H1 (cell line): ENCODE results near the gene ADRA2B. TPM values are rescaled to one million over a fixed set of nuclear protein-coding genes. Genes with fewer than 3 reads are reported as not detected.

Source experiments
- CTCF ChIA-PET: fragments of 300-600 bp; sonication (Branson Sonifier 250); formaldehyde crosslinking; loops from one replicate; lab custom pipeline; 2021; ENCODE audit not compliant: partially characterized antibody; lab: Charles Lee
- POLR2A ChIA-PET: fragments of 300-600 bp; sonication (Branson Sonifier 250); formaldehyde crosslinking; loops from one replicate; lab custom pipeline; 2021; ENCODE audit warnings: inconsistent platforms; ENCODE audit not compliant: partially characterized antibody; lab: Charles Lee
- DNase-seq, 2 experiments: peaks; one replicate each; pipeline versions ENCODE4 v3.0.0 to v3.0.0-alpha.2; 2010 to 2022; ENCODE audit warnings: low spot score in 2 of 2, low read depth in 1 of 2, mixed read lengths in 1 of 2
- FAIRE-seq: peaks from 2 replicates; lab custom pipeline; 2011; peaks lifted over from hg19 to GRCh38; lab: Jason Lieb, UNC
- H2AFZ ChIP-seq: 2 replicates; pipeline ENCODE4 v1.8.1; 2012; ENCODE audit warnings: low read length, inconsistent platforms
- H2AK5ac ChIP-seq: 2 replicates; pipeline ENCODE4 v1.6.1; 2013; ENCODE audit warnings: low read depth, low read length
- H2BK120ac ChIP-seq: replicated peaks from 2 replicates; pipeline ENCODE3; 2013; ENCODE audit warnings: low read depth, low read length, inconsistent platforms
- H2BK12ac ChIP-seq: 2 replicates; pipeline ENCODE4 v1.6.1; 2013; ENCODE audit warnings: low read depth, low read length
- H2BK15ac ChIP-seq: 2 replicates; pipeline ENCODE4 v1.6.1; 2013; ENCODE audit warnings: low read length
- H2BK20ac ChIP-seq: 2 replicates; pipeline ENCODE4 v1.6.1; 2013; ENCODE audit warnings: low read length
- H2BK5ac ChIP-seq: 2 replicates; pipeline ENCODE4 v1.6.1; 2013; ENCODE audit warnings: low read depth, low read length
- H3K14ac ChIP-seq: 2 replicates; pipeline ENCODE4 v1.6.1; 2013; ENCODE audit warnings: inconsistent platforms; ENCODE audit not compliant: insufficient read length
- H3K18ac ChIP-seq: 2 replicates; pipeline ENCODE4 v1.6.1; 2013; ENCODE audit warnings: low read length; ENCODE audit errors: extremely low read depth
- H3K23ac ChIP-seq: 2 replicates; pipeline ENCODE4 v1.6.1; 2013; ENCODE audit warnings: inconsistent platforms; ENCODE audit not compliant: insufficient read length
- H3K23me2 ChIP-seq: 2 replicates; pipeline ENCODE4 v1.6.1; 2013; ENCODE audit warnings: low read depth, low read length
- H3K27ac ChIP-seq: 2 replicates; pipeline ENCODE4 v1.6.1; 2011; ENCODE audit warnings: low read depth, low read length, inconsistent platforms
- H3K27me3 ChIP-seq, 4 experiments: replicated peaks in 1 of 4; 1 replicate in 1 of 4; 2 replicates in 3 of 4; pipeline versions ENCODE4 v1.6.1 to v1.8.1; 2011 to 2013; ENCODE audit warnings: low read length in 3 of 4, mild to moderate bottlenecking in 3 of 4, inconsistent platforms in 2 of 4, mixed read lengths in 2 of 4, moderate library complexity in 1 of 4; ENCODE audit not compliant: control insufficient read depth in 3 of 4, insufficient read depth in 3 of 4; ENCODE audit errors: extremely low read depth in 1 of 4
- H3K36me3 ChIP-seq, 4 experiments: 2 replicates each; pipeline versions ENCODE4 v1.6.1 to v1.8.1; 2011 to 2013; ENCODE audit warnings: mild to moderate bottlenecking in 4 of 4, low read length in 3 of 4, moderate library complexity in 2 of 4, control low read depth in 1 of 4, inconsistent platforms in 1 of 4; ENCODE audit not compliant: insufficient read depth in 4 of 4, control insufficient read depth in 2 of 4
- H3K4ac ChIP-seq: replicated peaks from 2 replicates; pipeline ENCODE3; 2013; ENCODE audit warnings: low read length, low read depth, mixed read lengths, inconsistent platforms; ENCODE audit not compliant: insufficient read length
- H3K4me1 ChIP-seq, 4 experiments: replicated peaks in 1 of 4; 1 replicate in 1 of 4; 2 replicates in 3 of 4; pipeline versions ENCODE4 v1.6.1 to v1.8.1; 2011 to 2013; ENCODE audit warnings: low read length in 3 of 4, inconsistent platforms in 2 of 4, mixed read lengths in 1 of 4; ENCODE audit not compliant: insufficient read depth in 4 of 4, control insufficient read depth in 3 of 4
- H3K4me2 ChIP-seq, 2 experiments: 2 replicates each; pipeline versions ENCODE4 v1.6.1 to v1.8.1; 2011 to 2013; ENCODE audit warnings: low read depth in 2 of 2, low read length in 2 of 2, control low read depth in 1 of 2, inconsistent platforms in 1 of 2, mild to moderate bottlenecking in 1 of 2; ENCODE audit not compliant: insufficient read depth in 1 of 2
- H3K4me3 ChIP-seq, 4 experiments: fragments of 200-600, 300-600 bp in 1 of 4; sonication (generic), shearing (Covaris generic), sonication (Bioruptor Twin) in 1 of 4; 2 replicates each; pipeline versions ENCODE4 v1.5.1 to v1.8.1; 2011 to 2016; ENCODE audit warnings: low read length in 4 of 4, low read depth in 3 of 4, control low read depth in 2 of 4, inconsistent platforms in 2 of 4, mild to moderate bottlenecking in 2 of 4, mixed read lengths in 1 of 4, moderate library complexity in 1 of 4; ENCODE audit not compliant: insufficient read depth in 2 of 4; ENCODE audit errors: extremely low read depth in 1 of 4
- H3K56ac ChIP-seq: replicated peaks from 2 replicates; pipeline ENCODE3; 2013; ENCODE audit warnings: low read depth, mild to moderate bottlenecking, mixed read lengths, low read length, inconsistent platforms; ENCODE audit not compliant: insufficient read length
- H3K79me1 ChIP-seq: 2 replicates; pipeline ENCODE4 v1.6.1; 2013; ENCODE audit warnings: low read depth, low read length, control low read depth
- H3K79me2 ChIP-seq, 2 experiments: 2 replicates each; pipeline versions ENCODE4 v1.6.1 to v1.8.1; 2012 to 2013; ENCODE audit warnings: low read length in 2 of 2, mild to moderate bottlenecking in 2 of 2, inconsistent platforms in 1 of 2; ENCODE audit not compliant: insufficient read depth in 2 of 2, control insufficient read depth in 1 of 2
- H3K9ac ChIP-seq, 4 experiments: replicated peaks in 1 of 4; 1 replicate in 1 of 4; 2 replicates in 3 of 4; pipeline versions ENCODE4 v1.6.1 to v1.8.1; 2011 to 2013; ENCODE audit warnings: low read depth in 3 of 4, low read length in 3 of 4, control low read depth in 2 of 4, mild to moderate bottlenecking in 2 of 4, moderate library complexity in 2 of 4, inconsistent platforms in 1 of 4; ENCODE audit errors: extremely low read depth in 1 of 4
- H3K9me3 ChIP-seq, 2 experiments: 2 replicates each; pipeline versions ENCODE4 v1.6.1 to v1.8.1; 2012 to 2013; ENCODE audit warnings: mild to moderate bottlenecking in 2 of 2, moderate library complexity in 2 of 2, control low read depth in 1 of 2, inconsistent platforms in 1 of 2, low read depth in 1 of 2, low read length in 1 of 2, mixed read lengths in 1 of 2; ENCODE audit not compliant: insufficient read depth in 2 of 2
- H4K20me1 ChIP-seq, 2 experiments: replicated peaks in 1 of 2; 2 replicates each; pipeline versions ENCODE3 to v1.8.1; 2011 to 2013; ENCODE audit warnings: inconsistent platforms in 2 of 2, low read length in 2 of 2, mild to moderate bottlenecking in 1 of 2; ENCODE audit not compliant: insufficient read depth in 2 of 2, control insufficient read depth in 1 of 2
- H4K5ac ChIP-seq: 2 replicates; pipeline ENCODE4 v1.6.1; 2013; ENCODE audit warnings: low read length, low read depth, mixed read lengths, inconsistent platforms; ENCODE audit not compliant: insufficient read length
- H4K8ac ChIP-seq: 2 replicates; pipeline ENCODE4 v1.8.0; 2013; ENCODE audit warnings: mild to moderate bottlenecking, moderate library complexity, low read length, inconsistent platforms; ENCODE audit not compliant: insufficient read depth; ENCODE audit errors: extremely low read depth
- H4K91ac ChIP-seq: replicated peaks from 2 replicates; pipeline ENCODE3; 2013; ENCODE audit warnings: low read length, mixed read lengths, inconsistent platforms; ENCODE audit not compliant: insufficient read length
- CEBPB ChIP-seq: IDR thresholded peaks from 2 replicates; pipeline ENCODE4 v1.6.1; 2012; ENCODE audit warnings: low read depth, low read length
- JUN ChIP-seq: IDR thresholded peaks from 2 replicates; pipeline ENCODE4 v1.6.1; 2011; ENCODE audit warnings: low read depth, mild to moderate bottlenecking, improper control_type of control experiment, low read length
- KDM5A ChIP-seq: fragments of 200-600 bp; IDR thresholded peaks from 2 replicates; pipeline ENCODE4 v1.7.1; 2012; ENCODE audit warnings: mild to moderate bottlenecking, low read length, inconsistent platforms, mixed read lengths
- MAX ChIP-seq: IDR thresholded peaks from 2 replicates; pipeline ENCODE4 v1.6.1; 2012; ENCODE audit warnings: inconsistent platforms
- PHF8 ChIP-seq: fragments of 200-600 bp; sonication (generic); conservative IDR thresholded peaks from 2 replicates; pipeline ENCODE4 v1.7.1; 2012; ENCODE audit warnings: low read depth, mild to moderate bottlenecking, inconsistent platforms, low read length, moderate library complexity
- TCF12 ChIP-seq: IDR thresholded peaks from 2 replicates; pipeline ENCODE4 v1.6.1; 2011; ENCODE audit warnings: low read depth, mild to moderate bottlenecking, low read length
- WGBS, 2 experiments: shearing (Covaris generic) in 1 of 2; methylation state at CpG; one replicate each; pipeline versions ENCODE4 v1.1.6 to v1.1.7; 2013 to 2015; ENCODE audit warnings: low lambda C conversion rate in 2 of 2, mixed read lengths in 2 of 2, inconsistent platforms in 1 of 2, low coverage in 1 of 2, missing lambda C conversion rate in 1 of 2; ENCODE audit not compliant: insufficient replicate concordance in 2 of 2, insufficient coverage in 1 of 2, insufficient read length in 1 of 2; ENCODE audit errors: extremely low coverage in 1 of 2, missing lambda C conversion rate in 1 of 2; 5-methylcytosine and 5-hydroxymethylcytosine counted together
- polyA plus RNA-seq, 7 experiments: library from polyadenylated mRNA; depleted of rRNA in 3 of 7; stranded (reverse) in 5 of 7; unstranded in 2 of 7; fragments of >200 nt in 5 of 7; fragments of 200-250 nt in 2 of 7; gene quantifications; 1 replicate in 5 of 7; 2 replicates in 1 of 7; 4 replicates in 1 of 7; pipeline versions ENCODE4 v1.2.1 to v1.2.3, GENCODE V29; 2011 to 2013; ENCODE audit warnings: missing spikeins in 2 of 7, mixed read lengths in 2 of 7
- total RNA-seq: library from RNA; stranded (reverse); fragmentation: NEBNext Ultra II Directional; extraction: Animal tissue kit (Norgen Biotek cat#: 25700); gene quantifications from 2 replicates; pipeline ENCODE4 v1.2.1, GENCODE V29; 2021
- TF ChIP-seq, protein P1 (sequence below), 3 experiments: IDR thresholded peaks; 1 replicate in 2 of 3; 2 replicates in 1 of 3; pipeline versions ENCODE4 v1.5.1 to v1.6.1; 2011; ENCODE audit warnings: low read length in 3 of 3, mild to moderate bottlenecking in 3 of 3, inconsistent platforms in 2 of 3, low read depth in 1 of 3, moderate library complexity in 1 of 3; ENCODE audit not compliant: insufficient read depth in 1 of 3; ENCODE audit errors: control extremely low read depth in 1 of 3

ADRA2B gene
- total and polyA plus RNA-seq, 2 of the 8 experiments (the other 6 are each of a cell fraction or from before 2014, with no cell fraction given): 5.8 to 6.5 TPM

DNA sequence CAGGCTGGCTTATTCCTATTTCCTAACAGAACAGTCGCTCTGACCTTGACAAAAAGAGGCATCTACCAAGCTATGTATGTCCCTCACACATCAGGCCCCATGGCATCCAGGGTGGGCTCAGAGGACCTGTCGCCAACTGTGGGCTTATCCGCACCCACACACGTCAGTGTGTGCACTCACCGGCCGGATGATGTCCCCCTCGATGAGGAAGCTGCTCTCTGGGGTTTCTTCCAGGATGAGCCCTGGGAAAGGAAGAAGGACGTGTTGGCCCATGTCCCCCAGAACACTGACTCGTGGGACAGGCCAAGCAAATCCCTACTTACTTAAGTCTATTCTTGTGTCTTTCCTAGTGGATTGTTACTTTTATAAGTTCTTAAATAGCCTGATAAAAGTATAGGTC, 18.8 kb upstream of the ADRA2B start:
- POLR2A ChIA-PET: no interaction called here

More for the DNA sequence above, 18.8 kb upstream of the ADRA2B start:
- Histone ChIP-seq H3K27ac (no peak overlapping the region), H3K9me3 (no peaks in the 10 kb centered on the region), H2BK120ac (no peak overlapping the region), H3K79me2 (no peaks in the 10 kb centered on the region), H2BK15ac (no peak overlapping the region), H4K91ac (no peak overlapping the region), H3K36me3 (no peaks in the 10 kb centered on the region), H3K27me3 (no peaks in the 10 kb centered on the region; a peak in 1 of 7 replicates), H2BK20ac (no peak overlapping the region), H3K18ac (no peak overlapping the region), H2AFZ (no peak overlapping the region), H4K20me1 (peaks cover 0 to 2% of the 10 kb centered on the region in 2 experiments), H2BK5ac (no peak overlapping the region), H3K56ac (no peak overlapping the region), H2AK5ac (no peak overlapping the region), H3K23me2 (no peaks in the 10 kb centered on the region), H3K4me2 (no peak overlapping the region), H3K4me1 (peaks cover 0 to 13% (median 4%) of the 10 kb centered on the region in 4 experiments; a peak in 5 of 7 replicates), H2BK12ac (no peak overlapping the region), H3K4me3 (no peak overlapping the region), H3K14ac (no peak overlapping the region), H4K5ac (no peak overlapping the region), H3K4ac (no peak overlapping the region), H4K8ac (no peak overlapping the region; the same call in 1 of the 2 replicates), H3K23ac (no peak overlapping the region), H3K9ac (no peak overlapping the region), H3K79me1 (no peaks in the 10 kb centered on the region)
- DNase-seq: no peak
- no peak for TF ChIP-seq JUN
- TF ChIP-seq CEBPB: no peak
- no peak for TF ChIP-seq TCF12
- TF ChIP-seq, protein P1, sequence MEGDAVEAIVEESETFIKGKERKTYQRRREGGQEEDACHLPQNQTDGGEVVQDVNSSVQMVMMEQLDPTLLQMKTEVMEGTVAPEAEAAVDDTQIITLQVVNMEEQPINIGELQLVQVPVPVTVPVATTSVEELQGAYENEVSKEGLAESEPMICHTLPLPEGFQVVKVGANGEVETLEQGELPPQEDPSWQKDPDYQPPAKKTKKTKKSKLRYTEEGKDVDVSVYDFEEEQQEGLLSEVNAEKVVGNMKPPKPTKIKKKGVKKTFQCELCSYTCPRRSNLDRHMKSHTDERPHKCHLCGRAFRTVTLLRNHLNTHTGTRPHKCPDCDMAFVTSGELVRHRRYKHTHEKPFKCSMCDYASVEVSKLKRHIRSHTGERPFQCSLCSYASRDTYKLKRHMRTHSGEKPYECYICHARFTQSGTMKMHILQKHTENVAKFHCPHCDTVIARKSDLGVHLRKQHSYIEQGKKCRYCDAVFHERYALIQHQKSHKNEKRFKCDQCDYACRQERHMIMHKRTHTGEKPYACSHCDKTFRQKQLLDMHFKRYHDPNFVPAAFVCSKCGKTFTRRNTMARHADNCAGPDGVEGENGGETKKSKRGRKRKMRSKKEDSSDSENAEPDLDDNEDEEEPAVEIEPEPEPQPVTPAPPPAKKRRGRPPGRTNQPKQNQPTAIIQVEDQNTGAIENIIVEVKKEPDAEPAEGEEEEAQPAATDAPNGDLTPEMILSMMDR (IDR thresholded peaks at IDR 0.05; ENCODE audit: control extremely low read depth in 1 of 3, insufficient read depth in 1 of 3, low read depth in 1 of 3, low read length in 3 of 3): no peak
- no peak for TF ChIP-seq PHF8
- no peak for TF ChIP-seq MAX
- TF ChIP-seq KDM5A: no peak
- CTCF ChIA-PET: interaction anchor here (0.7 to 9.7 kb wide), 4 partner anchors 8 to 40 kb away, joined by 3 to 98 read pairs (median 8); no protein-coding TSS in a partner anchor
- FAIRE-seq: no peak
- 79% methylated on average over 9 of the region's 9 CpGs; no CpG with 5 or more reads in 1 of the 2 experiments for WGBS, 2 experiments
